ENCODE results near the gene KCND3. TPM values are rescaled to one million over a fixed set of nuclear protein-coding genes. Genes with fewer than 3 reads are reported as not detected.

KCND3 gene
- polyA plus RNA-seq, 6 donors from 2014 or later, result 0.03 to 0.11 TPM; not detected in 4

DNA sequence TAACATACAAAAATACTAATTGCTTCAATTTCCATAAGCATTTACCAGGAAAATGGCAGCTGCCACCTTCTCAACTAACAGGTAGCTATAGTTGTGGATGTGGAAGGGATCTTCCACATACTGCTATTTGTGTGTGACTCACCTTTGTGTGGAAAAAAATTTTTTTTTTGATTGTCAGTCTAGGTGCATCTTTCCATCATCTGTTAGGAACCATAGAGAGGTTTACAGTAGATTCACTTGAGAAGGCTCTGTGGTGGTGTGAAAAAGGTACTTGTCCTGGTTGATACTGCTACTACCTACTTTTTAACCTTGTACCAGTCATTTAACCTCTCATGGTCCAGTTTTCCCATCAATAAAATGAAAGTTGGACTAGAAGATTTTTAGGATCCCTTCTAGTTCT, 220.8 kb downstream of the KCND3 start:
- Mint-ChIP-seq H3K27me3 (no peaks in the 10 kb centered on the region), H3K36me3 (peaks cover 7 to 9% of the 10 kb centered on the region in 2 donors), H3K4me3 (no peak overlapping the region), H3K4me1 (peaks cover 0 to 3% (median 0%) of the 10 kb centered on the region in 3 donors), H3K27ac (peak overlapping the region in 1 of 6 donors; percentile 18), H3K9me3 (no peaks in the 10 kb centered on the region)
- no peak for DNase-seq
- no peak for ATAC-seq (ENCODE audit: low read depth in 2 of 2)

DNA sequence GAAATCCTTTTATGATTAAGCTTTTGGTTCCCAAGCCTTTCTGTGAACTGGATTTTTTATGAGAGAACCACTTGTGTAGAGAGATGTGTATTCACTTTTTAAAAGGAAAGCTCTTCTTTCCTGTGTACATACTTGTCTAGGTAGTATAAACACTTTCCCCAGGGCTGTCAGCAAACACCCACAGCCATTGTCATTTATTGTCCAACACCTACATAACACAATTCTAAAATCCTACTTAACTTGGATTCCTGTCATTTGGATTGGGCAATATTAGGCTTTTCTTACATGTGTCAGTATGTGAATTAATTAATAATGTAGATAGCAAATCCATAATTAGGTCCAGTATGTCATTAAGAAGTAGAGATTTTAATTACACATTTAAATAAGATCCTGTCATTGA, 221.4 kb downstream of the KCND3 start:
- no peak for ATAC-seq (ENCODE audit: low read depth in 2 of 2)
- Mint-ChIP-seq H3K36me3 (peaks cover 7 to 9% of the 10 kb centered on the region in 2 donors), H3K27ac (peak overlapping the region in 2 of 6 donors; percentile 18 to 36), H3K4me3 (no peak overlapping the region), H3K4me1 (peaks cover 0 to 3% (median 0%) of the 10 kb centered on the region in 3 donors), H3K9me3 (no peaks in the 10 kb centered on the region), H3K27me3 (no peaks in the 10 kb centered on the region)
- DNase-seq, result no peak

DNA sequence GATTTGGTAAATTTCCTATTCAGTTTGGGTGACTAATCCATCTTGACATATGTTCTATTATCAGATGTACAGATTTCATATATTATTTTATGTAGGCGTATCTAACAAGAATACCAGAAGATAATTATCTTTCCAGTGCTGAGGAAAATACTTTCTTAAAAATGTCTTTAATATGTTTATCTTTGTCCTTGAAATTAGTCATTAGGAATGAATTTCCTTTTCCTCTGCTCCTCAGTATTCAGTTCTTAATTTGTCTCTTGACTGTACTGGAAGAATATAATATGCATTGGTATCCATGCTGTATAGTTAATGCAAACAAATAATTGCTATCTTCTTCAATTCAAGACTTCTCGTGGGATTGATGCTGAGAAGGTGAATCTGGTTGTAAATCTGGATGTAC, 227.1 kb downstream of the KCND3 start:
- no peak for DNase-seq
- Mint-ChIP-seq H3K4me1 (peaks cover 5 to 9% (median 7%) of the 10 kb centered on the region in 3 donors), H3K9me3 (no peaks in the 10 kb centered on the region), H3K27ac (peak overlapping the region in 2 of 6 donors; percentile 2 to 30), H3K36me3 (peaks cover 9 to 29% of the 10 kb centered on the region in 2 donors), H3K4me3 (no peak overlapping the region), H3K27me3 (no peaks in the 10 kb centered on the region)
- no peak for ATAC-seq (ENCODE audit: low read depth in 2 of 2)

DNA sequence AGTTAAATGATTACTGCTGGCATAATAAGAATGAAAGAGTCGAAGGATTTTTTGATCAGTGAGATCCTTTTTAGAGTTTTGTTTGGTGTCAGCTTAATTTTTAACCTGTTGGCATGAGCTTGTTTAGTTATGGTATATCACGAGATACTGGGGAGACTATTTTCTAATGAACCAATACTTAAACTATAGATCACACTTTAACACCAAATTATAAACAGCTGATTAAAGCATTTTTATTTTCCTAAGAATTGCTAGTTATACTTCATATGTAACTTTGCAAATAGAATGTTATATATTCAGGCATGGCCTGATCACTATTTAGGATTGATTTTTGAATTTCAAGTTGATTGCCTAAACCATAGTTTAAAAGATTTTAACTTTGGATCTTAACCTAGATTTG, 227.8 kb downstream of the KCND3 start:
- H3K27ac Mint-ChIP-seq, result no peak overlapping the region
- no peaks in the 10 kb centered on the region for H3K27me3 Mint-ChIP-seq
- ATAC-seq (ENCODE audit: low read depth in 2 of 2), result no peak

DNA sequence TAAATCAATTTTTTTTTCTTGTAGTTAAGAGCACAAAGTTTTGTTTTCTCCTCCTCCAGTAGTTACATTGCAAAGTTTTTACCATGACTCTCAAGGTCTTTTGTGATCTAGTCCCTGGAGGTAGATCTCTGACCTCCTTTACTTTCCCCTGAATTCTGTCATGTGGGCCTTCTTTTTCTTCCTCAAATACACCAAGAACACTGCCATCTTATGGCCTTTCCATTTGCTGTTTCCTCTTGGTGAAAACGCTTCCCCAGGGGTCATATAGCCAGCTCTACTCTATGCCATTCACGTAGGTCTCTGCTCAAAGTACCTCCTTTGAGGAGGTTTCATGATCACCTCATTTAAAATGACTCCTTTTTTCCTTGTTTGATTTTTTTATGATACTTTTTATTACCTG, 231.1 kb downstream of the KCND3 start:
- Mint-ChIP-seq H3K36me3 (peaks cover 0 to 22% of the 10 kb centered on the region in 2 donors), H3K27me3 (no peaks in the 10 kb centered on the region), H3K27ac (peak overlapping the region in 5 of 6 donors; percentile 35 to 82 (median 67)), H3K9me3 (no peaks in the 10 kb centered on the region), H3K4me1 (peaks cover 17 to 29% (median 24%) of the 10 kb centered on the region in 3 donors), H3K4me3 (peak overlapping the region in 2 of 8 donors; percentile 18 to 81)
- ATAC-seq (ENCODE audit: low read depth in 2 of 2), result no peak
- no peak for DNase-seq

More for the DNA sequence above, 227.8 kb downstream of the KCND3 start:
- no peak for DNase-seq
- Mint-ChIP-seq H3K4me3 (no peak overlapping the region), H3K36me3 (peaks cover 9 to 28% of the 10 kb centered on the region in 2 donors), H3K9me3 (no peaks in the 10 kb centered on the region), H3K4me1 (peaks cover 10 to 13% (median 11%) of the 10 kb centered on the region in 3 donors)

DNA sequence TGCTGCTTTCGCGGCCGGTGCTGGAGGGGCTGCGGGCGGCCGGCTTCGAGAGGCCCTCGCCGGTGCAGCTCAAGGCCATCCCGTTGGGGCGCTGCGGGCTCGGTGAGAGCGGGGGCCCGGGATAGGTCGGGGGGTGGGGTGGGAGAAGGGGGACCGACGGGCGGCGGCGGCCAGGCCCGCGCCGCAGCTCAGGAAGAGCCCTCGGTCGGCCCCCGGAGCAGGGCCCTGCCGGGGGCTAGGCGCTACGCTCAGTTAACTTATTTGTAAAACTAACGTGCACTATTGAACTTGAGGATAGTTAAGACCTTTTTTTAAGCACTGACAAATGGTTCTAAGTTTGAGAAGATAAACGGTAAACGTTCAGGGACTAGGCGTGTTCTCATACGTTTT, 233.3 kb downstream of the KCND3 start:
- peaks cover 0 to 11% of the 10 kb centered on the region in 2 donors for H3K36me3 Mint-ChIP-seq
- peak overlapping the region; percentile 80 to 100 (median 96) for H3K4me3 Mint-ChIP-seq
- no peaks in the 10 kb centered on the region for H3K9me3 Mint-ChIP-seq
- DNase-seq, result no peak
- no peaks in the 10 kb centered on the region for H3K27me3 Mint-ChIP-seq
- peaks cover 17 to 29% (median 24%) of the 10 kb centered on the region in 3 donors for H3K4me1 Mint-ChIP-seq
- H3K27ac Mint-ChIP-seq, result peak overlapping the region; percentile 94 to 100 (median 96)
- peak; percentile 4 for ATAC-seq (ENCODE audit: low read depth in 2 of 2)

DNA sequence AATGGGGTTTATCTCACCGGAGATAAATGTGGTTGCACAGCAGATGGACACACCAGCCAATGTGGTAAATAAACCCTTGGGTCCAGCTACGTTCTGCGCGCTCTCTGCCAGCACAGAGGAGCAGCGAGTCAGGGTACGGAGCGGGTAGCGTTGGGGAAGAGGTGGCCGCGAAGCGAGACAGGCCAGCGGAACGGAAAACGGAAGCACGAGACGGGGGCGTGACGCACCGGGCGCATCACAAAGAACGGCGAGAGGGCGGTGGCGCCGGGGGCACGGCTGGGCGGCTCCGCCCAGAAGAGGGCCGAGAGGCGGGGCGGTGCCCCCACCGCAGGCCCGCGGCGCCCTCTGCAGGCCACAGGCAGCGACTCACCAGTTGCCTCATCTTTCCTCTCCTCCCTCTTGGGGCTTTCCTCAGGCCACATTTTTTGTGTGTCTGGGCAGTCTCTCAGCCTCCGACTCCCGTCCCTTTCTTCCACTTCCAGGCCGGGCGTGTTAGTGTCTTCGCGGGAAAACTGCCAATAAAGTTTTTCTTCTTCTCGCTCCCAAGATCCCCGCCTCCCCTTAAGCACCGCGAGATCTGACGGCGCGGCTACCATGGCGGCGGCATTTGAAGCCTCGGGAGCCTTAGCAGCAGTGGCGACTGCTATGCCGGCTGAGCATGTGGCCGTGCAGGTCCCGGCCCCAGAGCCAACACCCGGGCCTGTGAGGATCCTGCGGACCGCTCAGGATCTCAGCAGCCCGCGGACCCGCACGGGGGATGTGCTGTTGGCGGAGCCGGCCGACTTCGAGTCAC, 233.9 kb downstream of the KCND3 start, which contains the start of gene DDX20:
TSS of gene DDX20 (plus strand) at position 571 of the 793 bp plus-strand sequence. CDS start at position 595, 24 bp downstream.
- Mint-ChIP-seq H3K27ac (peak within 1 kb of the TSS; percentile 95 to 100 (median 100)), H3K27me3 (no peaks in the 10 kb centered on the region), H3K4me1 (peaks cover 17 to 34% (median 24%) of the 10 kb centered on the region in 3 donors), H3K36me3 (peaks cover 0 to 11% of the 10 kb centered on the region in 2 donors), H3K9me3 (no peaks in the 10 kb centered on the region), H3K4me3 (peak within 1 kb of the TSS; percentile 80 to 100 (median 96))
- ATAC-seq (ENCODE audit: low read depth in 2 of 2) (peak; percentile 87 to 90), DNase-seq (peak; percentile 97)

DNA sequence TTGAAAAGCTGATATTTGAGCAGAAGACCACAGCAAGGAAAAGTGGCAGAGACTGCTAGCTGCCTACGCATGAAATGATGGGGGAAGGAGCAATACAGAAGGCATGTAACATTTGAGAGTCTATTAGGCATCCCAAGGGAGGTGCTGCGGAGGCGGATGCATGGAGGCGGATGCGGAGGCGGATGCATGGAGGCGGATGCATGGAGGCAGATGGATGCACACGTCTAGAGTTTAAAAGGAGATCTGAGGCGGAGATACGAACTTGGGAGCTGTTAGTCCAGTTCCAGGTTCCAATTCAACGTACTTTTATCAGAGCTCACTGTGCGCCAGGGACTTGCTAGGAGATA, 234.5 kb downstream of the KCND3 start:
- no peak for DNase-seq
- peak; percentile 7 to 12 for ATAC-seq (ENCODE audit: low read depth in 2 of 2)
- peak overlapping the region; percentile 94 to 100 (median 100) for H3K27ac Mint-ChIP-seq
- H3K27me3 Mint-ChIP-seq, result no peaks in the 10 kb centered on the region
- no peaks in the 10 kb centered on the region for H3K9me3 Mint-ChIP-seq
- H3K36me3 Mint-ChIP-seq, result peaks cover 0 to 7% of the 10 kb centered on the region in 2 donors
- H3K4me3 Mint-ChIP-seq, result peak overlapping the region; percentile 80 to 100 (median 96)
- peaks cover 17 to 36% (median 22%) of the 10 kb centered on the region in 3 donors for H3K4me1 Mint-ChIP-seq

DNA sequence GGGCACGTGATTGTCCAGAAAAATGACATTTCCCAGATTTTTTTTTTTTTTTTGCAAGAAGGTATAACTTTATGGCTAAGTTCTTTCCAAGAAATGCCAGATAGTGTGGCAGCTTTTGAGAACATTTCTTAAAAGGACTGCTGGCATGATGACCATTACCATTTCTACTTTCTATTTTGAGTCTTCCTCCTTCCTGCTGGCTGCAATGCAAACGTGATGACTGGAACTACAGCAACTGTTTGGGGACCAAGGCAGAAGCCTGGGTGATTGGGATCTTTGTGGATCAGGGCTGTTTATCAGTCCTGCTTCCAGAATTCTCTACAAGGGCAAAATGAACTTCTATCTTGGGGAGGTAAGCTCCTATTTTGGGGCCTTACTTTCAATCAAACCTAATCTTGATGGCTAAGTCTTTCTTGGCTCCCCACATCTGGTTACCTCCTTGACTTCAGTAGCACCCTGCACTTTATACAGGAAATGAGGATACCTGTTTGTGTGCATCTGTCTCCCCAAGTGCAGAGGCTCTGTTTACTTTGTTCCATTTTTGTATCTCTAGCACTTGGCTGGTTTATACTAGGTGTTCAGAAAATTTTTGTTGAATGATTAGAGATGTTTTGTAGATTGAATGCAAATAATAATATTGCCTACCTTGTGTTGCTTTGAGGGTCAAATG, 237.4 kb downstream of the KCND3 start:
- no peak for DNase-seq
- Mint-ChIP-seq H3K9me3 (peaks cover 0 to 4% (median 0%) of the 10 kb centered on the region in 7 donors), H3K4me3 (no peak overlapping the region), H3K27ac (peak overlapping the region; percentile 11 to 98 (median 80)), H3K27me3 (no peaks in the 10 kb centered on the region), H3K4me1 (peaks cover 18 to 26% (median 22%) of the 10 kb centered on the region in 3 donors), H3K36me3 (no peaks in the 10 kb centered on the region)
- no peak for ATAC-seq (ENCODE audit: low read depth in 2 of 2)

DNA sequence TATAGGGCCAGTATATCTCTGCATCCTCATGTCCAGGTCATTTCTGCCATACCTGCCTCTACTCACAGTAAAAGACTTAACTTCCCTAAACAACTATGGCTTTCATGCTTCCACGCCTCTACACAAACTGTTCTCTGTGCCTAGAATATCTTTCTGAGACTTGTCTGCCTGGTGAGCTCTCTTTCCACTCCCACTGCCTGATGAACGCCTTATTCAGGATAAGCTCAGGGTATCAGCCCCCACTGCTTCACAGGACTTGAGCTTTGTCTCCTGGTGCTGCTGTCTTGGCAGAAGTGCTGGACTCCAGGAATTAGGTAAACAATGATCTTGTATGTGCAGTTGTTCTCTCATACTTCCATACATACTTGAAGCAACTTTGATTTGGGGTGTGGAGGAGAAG, 238.6 kb downstream of the KCND3 start:
- peaks cover 9 to 18% (median 16%) of the 10 kb centered on the region in 3 donors for H3K4me1 Mint-ChIP-seq
- DNase-seq, result no peak
- peaks cover 0 to 4% (median 0%) of the 10 kb centered on the region in 7 donors for H3K9me3 Mint-ChIP-seq
- H3K27me3 Mint-ChIP-seq, result no peaks in the 10 kb centered on the region
- peak overlapping the region in 1 of 8 donors; percentile 12 for H3K4me3 Mint-ChIP-seq
- peak overlapping the region in 5 of 6 donors; percentile 2 to 90 (median 30) for H3K27ac Mint-ChIP-seq
- no peaks in the 10 kb centered on the region for H3K36me3 Mint-ChIP-seq
- ATAC-seq (ENCODE audit: low read depth in 2 of 2), result no peak

DNA sequence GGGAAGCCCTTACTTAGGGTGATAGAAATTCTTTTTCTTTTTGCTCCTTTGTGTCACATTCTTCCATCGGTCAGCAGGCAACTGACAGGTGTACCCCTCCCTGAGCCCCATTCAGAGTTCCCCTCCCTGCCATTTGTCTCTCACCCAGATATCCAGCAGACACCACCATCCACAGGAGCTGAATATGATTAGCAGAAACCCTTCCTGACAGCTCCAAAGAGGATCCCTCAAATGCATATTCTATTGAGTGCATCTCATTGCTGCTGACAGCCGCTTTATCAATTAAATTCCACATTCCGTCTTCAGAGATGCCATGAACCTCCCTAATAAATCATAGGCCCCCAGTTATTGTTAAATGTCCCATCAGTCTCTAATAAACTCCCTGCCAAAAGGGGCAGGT, 239.8 kb downstream of the KCND3 start:
- DNase-seq (no peak), ATAC-seq (ENCODE audit: low read depth in 2 of 2) (no peak)
- H3K9me3 Mint-ChIP-seq, result peaks cover 0 to 4% (median 0%) of the 10 kb centered on the region in 7 donors
- peak overlapping the region in 1 of 8 donors; percentile 18 for H3K4me3 Mint-ChIP-seq
- H3K27ac Mint-ChIP-seq, result peak overlapping the region in 3 of 6 donors; percentile 8 to 67 (median 61)
- H3K36me3 Mint-ChIP-seq, result no peaks in the 10 kb centered on the region
- no peaks in the 10 kb centered on the region for H3K27me3 Mint-ChIP-seq
- H3K4me1 Mint-ChIP-seq, result peaks cover 9% of the 10 kb centered on the region in 3 donors

DNA sequence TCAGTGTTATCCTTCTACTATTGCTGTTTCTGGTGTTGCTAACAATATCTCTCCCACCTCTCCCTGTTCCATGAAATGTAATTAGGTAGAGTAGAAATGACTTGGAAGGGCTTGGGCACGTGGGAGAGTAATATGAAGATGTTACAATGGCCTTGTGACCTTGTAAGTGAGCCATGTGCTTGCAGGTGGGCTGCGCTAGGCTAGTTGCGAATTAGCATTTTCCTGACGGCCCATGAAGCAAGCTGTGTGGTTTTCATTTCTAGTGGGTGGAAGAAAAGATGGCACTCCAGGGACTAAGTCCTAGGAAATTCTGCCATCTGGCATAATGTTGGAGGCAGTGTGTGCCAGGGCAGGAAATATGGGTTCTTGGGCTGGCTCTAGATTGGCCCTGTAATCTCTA, 241.5 kb downstream of the KCND3 start:
- Mint-ChIP-seq H3K4me1 (peaks cover 7 to 9% (median 7%) of the 10 kb centered on the region in 3 donors), H3K9me3 (peaks cover 0 to 4% (median 0%) of the 10 kb centered on the region in 7 donors), H3K36me3 (no peaks in the 10 kb centered on the region), H3K27me3 (no peaks in the 10 kb centered on the region), H3K27ac (peak overlapping the region in 4 of 6 donors; percentile 18 to 94 (median 70)), H3K4me3 (peak overlapping the region in 1 of 8 donors; percentile 1)
- ATAC-seq (ENCODE audit: low read depth in 2 of 2) (no peak), DNase-seq (no peak)

DNA sequence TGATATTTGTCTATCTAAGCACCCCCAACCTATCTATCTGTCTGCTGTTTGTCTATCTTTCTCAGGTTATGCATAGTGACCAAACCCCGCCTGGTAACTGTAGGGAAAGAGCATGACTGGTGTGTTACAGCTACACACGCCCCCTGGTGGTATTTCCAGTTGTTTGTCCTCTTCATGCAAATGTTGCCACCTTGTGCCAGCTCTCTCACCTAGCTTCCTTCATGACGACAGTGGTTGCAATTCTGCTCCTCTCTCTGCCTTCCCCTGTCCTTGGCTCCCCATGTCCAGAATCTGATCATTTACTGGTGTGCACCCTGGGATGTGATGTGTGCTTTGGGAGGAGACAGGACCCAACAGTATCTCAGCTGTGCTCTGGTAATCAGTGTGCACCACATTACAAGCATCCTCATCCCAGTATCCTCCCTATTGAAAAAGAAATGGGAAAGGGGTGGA, 242.2 kb downstream of the KCND3 start:
- peak overlapping the region in 1 of 6 donors; percentile 18 for H3K27ac Mint-ChIP-seq
- H3K4me1 Mint-ChIP-seq, result peaks cover 7 to 9% (median 7%) of the 10 kb centered on the region in 3 donors
- H3K9me3 Mint-ChIP-seq, result peaks cover 0 to 4% (median 0%) of the 10 kb centered on the region in 7 donors
- H3K27me3 Mint-ChIP-seq, result peaks cover 0 to 3% (median 0%) of the 10 kb centered on the region in 3 donors
- DNase-seq, result peak; percentile 43
- peak; percentile 64 to 74 for ATAC-seq (ENCODE audit: low read depth in 2 of 2)
- H3K36me3 Mint-ChIP-seq, result no peaks in the 10 kb centered on the region
- H3K4me3 Mint-ChIP-seq, result peak overlapping the region in 1 of 8 donors; percentile 67

Data from naive B cell (primary cell).